ENCODE results near the gene CDHR2.

The CDHR2 gene

DNA sequence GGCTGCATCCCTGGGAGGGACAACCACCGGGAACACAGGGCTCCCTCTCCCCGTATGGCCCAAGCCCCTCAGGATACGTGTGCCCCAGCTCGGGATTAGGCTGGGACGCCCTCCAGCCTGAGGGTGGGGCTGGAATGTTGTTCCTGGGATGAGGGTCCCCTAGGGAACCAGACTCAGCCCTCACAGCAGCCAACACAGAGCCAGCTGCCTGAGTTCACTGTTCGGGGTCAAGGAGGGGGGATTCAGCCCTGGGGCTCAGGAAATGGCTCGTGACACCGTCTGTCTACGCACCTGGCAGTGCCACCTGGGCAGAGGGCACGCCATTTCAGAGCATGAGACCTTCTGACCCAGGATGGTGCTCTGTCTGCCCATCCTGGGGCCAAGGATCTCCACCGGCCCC, 20.8 kb upstream of the CDHR2 start:
- DNase-seq (ENCODE audit: low read depth), result no peak

- no peak for DNase-seq (ENCODE audit: low read depth)
Measured at GRCh38 chr5:176528761-176529115, 20.4 kb upstream of the CDHR2 start.

GRCh38 chr5:176529116-176529740, 19.9 kb upstream of the CDHR2 start:
- no peak for DNase-seq (ENCODE audit: low read depth)

DNA sequence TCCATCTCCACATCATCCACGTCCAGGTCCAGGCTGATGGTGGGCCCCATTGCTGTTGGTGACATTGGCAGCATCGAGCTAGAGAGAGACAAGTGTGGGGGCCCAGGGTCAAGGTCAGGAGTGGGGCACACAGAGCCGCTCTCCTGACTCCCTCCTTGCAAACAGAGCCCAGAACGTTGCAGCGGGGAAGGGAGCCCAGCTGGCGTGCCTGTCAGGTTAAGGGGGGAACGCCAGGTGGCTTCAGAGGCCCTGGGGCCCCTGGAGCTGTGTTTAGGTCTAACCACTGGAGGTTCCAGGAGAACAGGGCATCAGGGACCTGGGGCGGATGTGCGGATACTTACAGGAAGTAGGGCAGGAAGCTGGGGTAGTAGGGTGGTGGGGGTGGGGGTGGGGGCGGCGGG, 19.4 kb upstream of the CDHR2 start:
- no peak for DNase-seq (ENCODE audit: low read depth)

DNA sequence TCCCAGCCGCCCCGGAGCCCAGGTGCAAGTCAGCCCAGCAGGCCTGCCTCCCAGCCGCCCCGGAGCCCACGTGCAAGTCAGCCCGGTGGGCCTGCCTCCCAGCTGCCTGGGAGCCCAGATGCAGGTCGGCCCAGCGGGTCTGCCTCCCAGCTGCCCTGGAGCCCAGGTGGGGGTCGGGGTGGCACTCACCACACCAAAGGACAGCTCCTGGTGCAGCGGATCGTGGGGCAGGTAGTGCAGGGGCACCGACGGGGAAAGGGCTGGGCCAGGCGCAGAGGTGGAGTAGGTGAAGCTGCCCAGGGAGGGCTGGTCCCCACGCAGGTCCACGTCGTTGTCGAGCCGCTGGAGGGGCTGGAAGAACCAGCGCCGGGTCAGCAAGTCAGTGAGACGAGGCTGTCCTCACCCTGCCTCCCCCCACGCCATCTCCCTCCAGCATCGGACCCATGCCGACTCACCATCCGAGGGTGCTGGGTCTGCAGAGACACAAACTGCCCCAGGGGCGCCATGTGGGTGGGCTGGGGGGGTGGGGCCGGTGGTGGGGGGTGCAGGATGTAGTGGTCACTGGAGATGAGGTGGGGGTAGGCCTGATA, 18.7 kb upstream of the CDHR2 start:
- DNase-seq (ENCODE audit: low read depth), result no peak

GRCh38 chr5:176530983-176531901, 17.9 kb upstream of the CDHR2 start:
- no peak for DNase-seq (ENCODE audit: low read depth)

DNA sequence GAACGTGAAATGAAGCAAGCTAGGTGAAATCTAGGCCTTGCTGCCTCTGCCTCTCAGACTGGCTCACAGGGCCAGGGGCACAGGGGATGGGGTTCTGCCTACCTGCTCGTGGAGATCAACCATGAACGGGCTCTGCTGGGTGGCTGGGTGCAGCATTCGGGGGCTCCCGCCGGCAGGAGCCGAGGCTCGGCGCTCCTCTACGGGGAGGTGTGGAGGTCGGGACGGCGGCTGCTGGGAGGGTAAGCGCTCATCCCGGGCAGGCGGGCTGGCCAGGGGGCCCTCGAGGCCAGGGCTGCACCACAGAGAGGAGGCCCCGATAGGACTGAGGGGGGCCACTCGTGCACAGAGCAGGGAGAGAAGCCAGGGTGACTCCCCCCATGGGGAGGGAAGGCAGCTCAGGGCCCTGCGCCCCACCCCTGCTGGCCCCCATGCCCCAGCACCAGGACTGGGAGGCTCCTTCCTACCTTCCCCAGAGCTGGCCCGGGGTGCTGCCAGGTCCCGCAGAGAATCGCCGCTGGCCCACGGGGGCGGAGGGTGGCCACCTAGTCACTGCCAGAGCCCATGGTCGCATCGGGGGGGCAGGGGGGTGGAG, 17.1 kb upstream of the CDHR2 start:
- DNase-seq (ENCODE audit: low read depth), result no peak

- DNase-seq (ENCODE audit: low read depth), result no peak
Measured at GRCh38 chr5:176532795-176533194, 16.3 kb upstream of the CDHR2 start.

- DNase-seq (ENCODE audit: low read depth), result no peak
Measured at GRCh38 chr5:176533390-176533789, 15.8 kb upstream of the CDHR2 start.

DNA sequence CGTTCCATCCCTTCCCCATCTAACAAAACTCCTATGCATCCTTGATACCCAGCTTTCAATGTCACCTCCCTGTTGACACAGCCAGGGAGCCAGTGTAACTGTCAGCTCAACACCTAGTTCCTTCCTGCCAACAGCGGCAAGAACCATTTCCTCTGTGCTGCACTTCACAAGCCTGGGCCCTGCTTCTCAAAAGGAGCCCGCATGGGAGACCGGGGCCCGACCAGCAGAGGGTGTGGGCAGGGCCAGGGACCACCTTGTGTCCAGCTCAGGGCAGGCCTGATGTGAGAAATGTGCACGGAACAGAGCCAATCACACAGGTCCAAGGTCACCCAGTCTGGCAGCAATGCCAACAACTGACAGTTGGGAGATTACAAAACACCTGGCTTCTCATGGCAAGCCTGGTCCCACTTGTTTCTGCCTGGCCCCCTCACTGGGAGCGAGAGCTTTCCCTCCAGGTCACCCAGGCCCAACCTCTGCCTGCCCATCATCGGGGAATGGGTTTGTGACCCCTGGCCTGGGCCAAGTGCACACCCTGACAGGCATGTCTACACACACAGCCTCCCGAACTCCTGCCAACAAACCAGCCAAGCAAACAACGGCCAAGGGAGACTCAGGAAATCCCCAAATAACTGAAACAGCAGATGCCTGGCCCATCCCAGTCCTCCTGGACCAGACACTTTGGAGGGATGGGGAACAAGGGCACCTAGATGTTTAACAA, 15.1 kb upstream of the CDHR2 start:
- DNase-seq (ENCODE audit: low read depth), result no peak

DNA sequence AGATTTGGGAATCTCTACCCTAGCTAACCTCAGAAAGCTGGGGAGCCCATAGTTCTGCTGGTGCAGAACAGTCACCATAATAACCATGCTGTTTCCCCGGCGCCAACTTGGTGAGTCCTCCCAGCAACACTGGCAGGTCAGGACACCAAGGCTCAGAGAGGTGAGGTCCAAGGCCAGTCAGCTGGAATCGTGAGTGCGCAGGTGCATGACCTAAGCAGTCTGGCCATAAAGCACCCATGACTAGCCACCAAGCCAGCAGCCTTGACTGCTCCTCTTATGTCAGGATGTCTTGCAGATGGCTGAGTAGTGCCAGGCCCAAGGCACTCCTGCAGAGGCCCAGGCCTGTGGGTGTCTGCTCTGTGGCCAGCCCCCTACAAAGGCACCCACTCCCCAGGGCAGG, 14.5 kb upstream of the CDHR2 start:
- no peak for DNase-seq (ENCODE audit: low read depth)

- DNase-seq (ENCODE audit: low read depth), result no peak
Measured at GRCh38 chr5:176535101-176535663, 14.0 kb upstream of the CDHR2 start.

DNA sequence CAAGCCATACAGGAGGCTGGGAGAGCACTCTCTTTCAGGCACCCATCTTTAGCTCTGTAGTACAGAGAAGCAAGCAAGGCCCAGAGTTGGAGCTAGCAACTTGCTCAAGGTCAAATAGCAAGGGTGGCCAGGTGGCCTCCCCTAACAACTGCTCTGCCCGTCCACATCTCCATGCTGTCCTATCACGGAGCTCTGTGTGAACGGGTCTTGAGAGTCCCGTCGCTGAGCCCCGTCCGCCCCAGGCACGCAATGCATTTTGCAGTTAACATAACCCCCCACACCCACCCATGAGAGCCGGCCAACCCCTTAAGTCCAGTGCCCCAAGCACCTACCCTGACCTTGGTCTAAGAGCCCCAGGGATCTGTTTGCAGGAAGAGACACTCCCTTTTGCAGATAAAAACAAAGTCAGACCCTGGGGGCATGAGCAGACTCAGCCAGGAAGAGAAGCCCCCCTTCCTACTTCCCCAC, 13.4 kb upstream of the CDHR2 start:
- DNase-seq (ENCODE audit: low read depth), result no peak

DNA sequence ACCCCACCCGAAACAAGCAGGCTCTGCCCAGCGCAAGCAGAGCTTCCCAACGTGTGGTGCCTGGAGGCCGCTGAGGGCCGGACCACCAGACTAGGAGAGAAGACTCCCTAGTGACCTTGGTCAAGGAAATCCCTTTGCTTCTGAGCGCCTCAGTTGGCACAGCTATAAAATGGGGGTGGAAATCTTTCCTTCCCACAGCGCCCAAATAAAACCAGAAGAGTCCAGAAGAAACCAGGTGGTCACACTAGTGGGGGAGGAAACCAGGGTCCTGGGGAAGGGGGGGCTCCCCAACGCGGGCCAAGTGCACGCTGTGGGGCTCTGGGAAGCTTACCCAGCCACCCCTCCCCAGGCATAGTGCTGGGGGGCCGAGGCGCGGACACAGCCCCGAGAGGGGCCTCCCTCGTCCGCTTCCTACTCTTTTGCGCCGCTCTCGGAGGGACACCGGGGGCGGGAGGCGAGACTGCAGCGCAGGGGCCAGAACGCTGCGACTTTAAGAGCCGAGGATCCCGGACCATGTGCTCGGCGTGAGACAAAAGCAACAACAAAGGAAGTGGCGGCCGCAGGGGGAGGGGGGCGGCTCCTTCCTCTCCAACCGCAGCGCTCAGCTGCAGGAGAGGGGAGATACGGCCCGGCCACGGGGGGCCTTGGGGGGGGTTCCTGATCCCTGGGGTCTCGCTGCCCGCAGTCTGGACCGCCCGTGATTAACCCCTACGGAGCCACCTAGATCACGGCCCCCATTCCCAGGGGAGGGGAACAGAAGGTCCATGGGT, 12.8 kb upstream of the CDHR2 start:
- DNase-seq (ENCODE audit: low read depth), result peak; percentile 76

DNA sequence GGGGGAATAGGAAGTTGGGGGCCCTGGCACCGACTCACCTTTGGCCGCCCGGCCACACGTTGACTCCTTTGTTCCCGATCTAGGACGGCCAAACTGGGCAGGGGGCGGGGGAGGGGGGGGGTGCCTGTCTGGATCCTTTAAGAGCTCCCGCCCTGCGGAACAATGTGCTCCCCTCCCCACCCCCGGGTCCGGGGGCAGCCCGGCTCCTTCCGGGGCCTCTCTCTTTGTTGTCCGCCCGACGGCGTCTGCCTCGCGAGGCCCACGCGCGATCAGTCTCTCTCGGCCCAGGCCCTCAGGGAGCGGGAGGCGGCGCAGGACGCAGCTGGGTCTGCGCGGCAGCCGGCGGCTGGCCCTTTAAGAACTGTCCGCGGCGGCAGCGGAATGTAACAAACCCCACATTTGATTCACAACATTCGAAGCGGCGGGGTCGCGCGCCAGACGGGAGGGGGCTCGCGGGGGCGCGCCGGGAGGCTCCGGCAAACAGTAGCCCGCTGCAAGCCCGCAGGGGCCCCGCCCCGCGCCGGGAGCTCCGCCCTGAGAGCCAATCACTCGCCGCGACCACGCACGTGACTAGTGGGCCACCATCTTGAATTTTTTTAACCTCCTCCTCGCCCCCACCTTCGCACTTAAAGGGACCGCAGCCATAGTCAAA, 12.1 kb upstream of the CDHR2 start, which contains the start of gene RNF44:
Gene RNF44, minus strand, starts transcription at position 501 of the 652 bp plus-strand sequence. CDS start 4,930 bp downstream, outside the sequence.
- peak; percentile 98 for DNase-seq (ENCODE audit: low read depth)

DNA sequence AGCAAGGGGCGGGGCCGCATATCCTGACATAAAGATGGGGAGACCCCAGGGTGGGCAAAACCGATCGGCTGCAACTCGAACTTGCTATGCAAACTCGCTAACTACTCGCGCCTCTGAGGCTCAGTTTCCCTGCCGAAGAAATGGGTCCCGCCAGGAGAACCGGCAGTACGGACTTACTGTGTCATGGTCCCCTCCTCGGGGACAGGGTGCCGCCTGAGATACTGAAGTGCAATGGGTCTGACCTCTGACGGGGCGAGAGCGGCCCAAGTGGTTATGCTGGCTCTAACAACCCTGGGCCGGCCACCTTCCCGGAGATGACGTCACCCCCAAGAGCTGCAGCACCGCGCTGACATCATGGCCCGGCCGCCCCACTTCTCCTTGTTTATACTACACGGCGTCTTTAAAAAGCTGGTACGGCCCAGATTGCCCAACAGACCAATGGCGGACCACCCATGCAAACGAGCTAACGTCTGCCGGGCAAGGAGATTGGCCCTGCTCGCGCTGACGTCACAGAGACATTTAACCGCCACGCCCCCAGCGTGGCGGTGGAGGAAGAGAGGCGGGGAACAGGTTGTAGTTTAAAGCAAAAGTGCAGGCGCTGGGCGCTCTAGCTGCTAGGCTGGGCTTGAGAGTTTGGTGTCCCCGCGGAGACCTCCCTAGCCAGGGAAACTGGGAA, 11.4 kb upstream of the CDHR2 start:
- peak; percentile 92 for DNase-seq (ENCODE audit: low read depth)

- DNase-seq (ENCODE audit: low read depth), result no peak
Measured at GRCh38 chr5:176538230-176538988, 10.7 kb upstream of the CDHR2 start.

DNA sequence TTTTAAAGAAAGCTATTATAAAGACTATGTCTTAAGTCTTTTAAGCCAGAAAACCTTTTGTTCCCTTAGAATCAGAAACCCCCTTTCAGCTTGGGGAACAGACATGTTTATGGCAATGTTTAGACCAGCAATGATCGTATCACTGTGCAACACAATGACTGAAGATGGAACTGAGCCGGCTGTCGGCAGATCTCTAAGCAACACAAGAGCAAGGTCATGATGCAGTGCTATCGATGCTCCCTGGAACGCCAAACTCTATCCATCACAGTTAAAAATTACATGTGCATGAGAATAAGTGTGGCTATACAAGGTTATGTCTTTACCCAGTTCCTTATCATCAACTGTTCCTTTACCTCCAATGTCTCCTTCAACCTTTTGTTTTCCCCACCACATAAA, 10.2 kb upstream of the CDHR2 start:
- DNase-seq (ENCODE audit: low read depth), result no peak

- DNase-seq (ENCODE audit: low read depth), result no peak
Measured at GRCh38 chr5:176540476-176540899, 8.7 kb upstream of the CDHR2 start.
